Measurements from ENCODE around the gene SLC39A9. TPM values are rescaled to one million over a fixed set of nuclear protein-coding genes. Genes with fewer than 3 reads are reported as not detected.
"Not testable (repeated sequence)": the region's sequence is repeated elsewhere in the genome, so short reads cannot be mapped to it uniquely, and the experiment has no call there.

Gene SLC39A9
- total and polyA plus RNA-seq, 2 donors = 21.8 to 45.0 TPM

DNA sequence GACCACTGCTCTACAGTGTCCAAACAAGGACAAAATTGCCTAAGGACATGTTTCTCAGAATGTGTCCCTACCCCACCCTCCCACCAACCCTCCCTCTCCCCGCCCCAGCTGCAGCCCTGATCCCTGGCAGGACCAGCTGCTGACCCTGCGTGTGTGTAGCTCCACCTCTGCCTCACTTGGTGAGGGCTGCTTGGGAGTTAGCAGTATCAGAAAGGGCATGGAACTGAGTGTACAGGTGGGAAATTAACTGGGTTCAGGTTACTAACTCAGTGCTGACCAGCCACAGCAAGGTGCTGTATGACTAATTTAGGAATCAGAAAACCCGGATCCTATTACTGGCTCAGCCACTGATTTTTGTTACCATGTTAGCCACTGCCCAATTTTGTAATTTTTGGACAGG is 74.8 kb downstream of the SLC39A9 start:
- no peaks in the 10 kb centered on the region for H3K9me3 ChIP-seq (ENCODE audit: control insufficient read depth in 2 of 2, insufficient read depth in 1 of 2, low read length in 1 of 2)
- DNase-seq (ENCODE audit: low read depth in 6 of 9, low spot score in 9 of 9) = no peak
- no peaks in the 10 kb centered on the region for H3K36me3 ChIP-seq (ENCODE audit: control insufficient read depth in 2 of 2, insufficient read depth in 2 of 2, low read length in 1 of 2)
- no peak overlapping the region for H3K4me3 ChIP-seq (ENCODE audit: low read length in 2 of 2)
- 83% methylated on average over 3 of the region's 3 CpGs for WGBS
- H3K27me3 ChIP-seq (ENCODE audit: control insufficient read depth in 2 of 2, insufficient read depth in 1 of 2, low read length in 1 of 2) = no peaks in the 10 kb centered on the region
- H3K4me1 ChIP-seq (ENCODE audit: control insufficient read depth in 2 of 2, insufficient read depth in 2 of 2, low read length in 2 of 2) = no peaks in the 10 kb centered on the region
- no peak overlapping the region for H3K27ac ChIP-seq (ENCODE audit: low read depth in 1 of 2, low read length in 1 of 2)

DNA sequence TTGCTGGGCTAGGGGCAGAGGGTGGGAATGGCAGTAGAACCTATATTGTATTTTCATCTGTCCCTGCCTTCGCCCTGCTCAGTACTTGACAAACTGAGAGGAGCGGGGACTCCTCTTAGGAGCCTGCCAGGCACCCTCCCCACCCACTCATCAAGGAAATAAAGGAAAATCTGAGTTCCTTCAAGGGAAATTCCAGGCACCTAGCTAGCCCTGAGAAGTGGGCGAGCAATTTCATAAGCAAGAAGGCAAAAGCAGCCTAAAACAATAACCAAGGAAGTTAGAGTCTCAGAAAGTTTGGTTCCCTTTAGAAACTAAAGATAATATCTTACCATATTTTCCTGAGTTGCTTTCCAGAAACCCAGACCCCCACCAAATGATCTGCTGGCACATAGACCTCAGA is 75.5 kb downstream of the SLC39A9 start:
- over 99% methylated on average over 3 of the region's 3 CpGs for WGBS
- Histone ChIP-seq H3K9me3 (ENCODE audit: control insufficient read depth in 2 of 2, insufficient read depth in 1 of 2, low read length in 1 of 2) (no peaks in the 10 kb centered on the region), H3K4me3 (ENCODE audit: low read length in 2 of 2) (no peak overlapping the region), H3K36me3 (ENCODE audit: control insufficient read depth in 2 of 2, insufficient read depth in 2 of 2, low read length in 1 of 2) (no peaks in the 10 kb centered on the region), H3K27ac (ENCODE audit: low read depth in 1 of 2, low read length in 1 of 2) (no peak overlapping the region), H3K27me3 (ENCODE audit: control insufficient read depth in 2 of 2, insufficient read depth in 1 of 2, low read length in 1 of 2) (no peaks in the 10 kb centered on the region), H3K4me1 (ENCODE audit: control insufficient read depth in 2 of 2, insufficient read depth in 2 of 2, low read length in 2 of 2) (no peaks in the 10 kb centered on the region)
- no peak for DNase-seq (ENCODE audit: low read depth in 6 of 9, low spot score in 9 of 9)

- Histone ChIP-seq H3K9me3 (ENCODE audit: control insufficient read depth in 2 of 2, insufficient read depth in 1 of 2, low read length in 1 of 2) (no peaks in the 10 kb centered on the region), H3K36me3 (ENCODE audit: control insufficient read depth in 2 of 2, insufficient read depth in 2 of 2, low read length in 1 of 2) (no peaks in the 10 kb centered on the region), H3K4me1 (ENCODE audit: control insufficient read depth in 2 of 2, insufficient read depth in 2 of 2, low read length in 2 of 2) (no peaks in the 10 kb centered on the region), H3K27ac (ENCODE audit: low read depth in 1 of 2, low read length in 1 of 2) (no peak overlapping the region), H3K27me3 (ENCODE audit: control insufficient read depth in 2 of 2, insufficient read depth in 1 of 2, low read length in 1 of 2) (peaks cover 0 to 5% of the 10 kb centered on the region in 2 donors), H3K4me3 (ENCODE audit: low read length in 2 of 2) (no peak overlapping the region)
- 66% methylated on average over 8 of the region's 8 CpGs for WGBS
- peak in 2 of 9 donors; percentile 4 to 13 for DNase-seq (ENCODE audit: low read depth in 6 of 9, low spot score in 9 of 9)
These were observed 76.8 kb downstream of the SLC39A9 start for GRCh38 chr14:69475194-69475818.

- DNase-seq (ENCODE audit: low read depth in 6 of 9, low spot score in 9 of 9); H3K27ac ChIP-seq (ENCODE audit: low read depth in 1 of 2, low read length in 1 of 2); H3K4me1 ChIP-seq (ENCODE audit: control insufficient read depth in 2 of 2, insufficient read depth in 2 of 2, low read length in 2 of 2); H3K9me3 ChIP-seq (ENCODE audit: control insufficient read depth in 2 of 2, insufficient read depth in 1 of 2, low read length in 1 of 2); H3K4me3 ChIP-seq (ENCODE audit: low read length in 2 of 2); H3K36me3 ChIP-seq (ENCODE audit: control insufficient read depth in 2 of 2, insufficient read depth in 2 of 2, low read length in 1 of 2): not testable (repeated sequence)
- 96% methylated on average over 5 of the region's 5 CpGs for WGBS
- H3K27me3 ChIP-seq (ENCODE audit: control insufficient read depth in 2 of 2, insufficient read depth in 1 of 2, low read length in 1 of 2) = peaks cover 3 to 12% of the 10 kb centered on the region in 2 donors
These were observed 78.4 kb downstream of the SLC39A9 start for GRCh38 chr14:69476824-69477450.

DNA sequence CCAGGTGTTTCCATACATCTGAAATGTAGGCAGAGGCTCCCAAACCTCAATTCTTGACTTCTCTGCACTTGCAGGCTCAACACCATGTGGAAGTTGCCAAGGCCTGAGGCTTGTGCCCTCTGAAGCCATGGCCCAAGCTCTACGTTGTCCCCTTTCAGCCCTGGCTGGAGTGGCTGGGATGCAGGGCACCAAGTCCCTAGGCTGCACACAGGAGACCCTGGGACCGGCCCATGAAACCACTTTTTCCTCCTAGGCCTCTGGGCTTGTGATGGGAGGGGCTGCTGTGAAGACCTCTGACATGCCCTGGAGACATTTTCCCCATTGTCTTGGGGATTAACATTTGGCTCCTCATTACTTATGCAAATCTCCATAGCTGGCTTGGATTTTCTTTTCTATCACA is 79.6 kb downstream of the SLC39A9 start:
- 95% methylated on average over 2 of the region's 2 CpGs for WGBS
- H3K4me1 ChIP-seq (ENCODE audit: control insufficient read depth in 2 of 2, insufficient read depth in 2 of 2, low read length in 2 of 2); H3K4me3 ChIP-seq (ENCODE audit: low read length in 2 of 2); H3K9me3 ChIP-seq (ENCODE audit: control insufficient read depth in 2 of 2, insufficient read depth in 1 of 2, low read length in 1 of 2); H3K27ac ChIP-seq (ENCODE audit: low read depth in 1 of 2, low read length in 1 of 2); H3K36me3 ChIP-seq (ENCODE audit: control insufficient read depth in 2 of 2, insufficient read depth in 2 of 2, low read length in 1 of 2); DNase-seq (ENCODE audit: low read depth in 6 of 9, low spot score in 9 of 9): not testable (repeated sequence)
- H3K27me3 ChIP-seq (ENCODE audit: control insufficient read depth in 2 of 2, insufficient read depth in 1 of 2, low read length in 1 of 2) = peaks cover 10 to 23% of the 10 kb centered on the region in 2 donors

- Histone ChIP-seq H3K9me3 (ENCODE audit: control insufficient read depth in 2 of 2, insufficient read depth in 1 of 2, low read length in 1 of 2) (no peaks in the 10 kb centered on the region), H3K4me1 (ENCODE audit: control insufficient read depth in 2 of 2, insufficient read depth in 2 of 2, low read length in 2 of 2) (no peaks in the 10 kb centered on the region), H3K4me3 (ENCODE audit: low read length in 2 of 2) (no peak overlapping the region), H3K27ac (ENCODE audit: low read depth in 1 of 2, low read length in 1 of 2) (no peak overlapping the region), H3K36me3 (ENCODE audit: control insufficient read depth in 2 of 2, insufficient read depth in 2 of 2, low read length in 1 of 2) (no peaks in the 10 kb centered on the region), H3K27me3 (ENCODE audit: control insufficient read depth in 2 of 2, insufficient read depth in 1 of 2, low read length in 1 of 2) (peaks cover 27 to 39% of the 10 kb centered on the region in 2 donors)
- 95% methylated on average over 5 of the region's 5 CpGs for WGBS
- DNase-seq (ENCODE audit: low read depth in 6 of 9, low spot score in 9 of 9) = no peak
These were observed 81.2 kb downstream of the SLC39A9 start for GRCh38 chr14:69479696-69480095.

DNA sequence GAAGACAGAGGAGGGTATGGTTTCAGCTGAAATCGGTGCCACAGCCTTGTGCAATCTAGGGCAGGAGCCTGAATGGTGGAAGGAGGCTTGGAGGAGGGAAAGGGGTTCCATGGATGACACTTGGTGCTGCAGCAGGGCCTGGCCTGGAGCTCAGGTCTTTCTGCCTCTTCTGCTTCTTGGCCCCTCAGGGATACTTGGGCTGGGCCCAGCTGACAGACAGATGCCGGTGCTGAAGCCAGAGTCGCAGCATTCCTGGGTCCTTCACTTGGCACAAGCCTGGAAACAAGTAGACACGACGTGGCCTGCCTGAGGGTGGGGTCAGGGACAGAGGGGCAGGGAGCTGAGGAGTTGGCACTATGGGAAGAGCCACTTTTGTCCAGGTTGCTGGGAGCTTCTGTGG is 81.6 kb downstream of the SLC39A9 start:
- H3K9me3 ChIP-seq (ENCODE audit: control insufficient read depth in 2 of 2, insufficient read depth in 1 of 2, low read length in 1 of 2) = no peaks in the 10 kb centered on the region
- H3K4me1 ChIP-seq (ENCODE audit: control insufficient read depth in 2 of 2, insufficient read depth in 2 of 2, low read length in 2 of 2) = no peaks in the 10 kb centered on the region
- no peak overlapping the region for H3K27ac ChIP-seq (ENCODE audit: low read depth in 1 of 2, low read length in 1 of 2)
- H3K27me3 ChIP-seq (ENCODE audit: control insufficient read depth in 2 of 2, insufficient read depth in 1 of 2, low read length in 1 of 2) = peaks cover 31 to 44% of the 10 kb centered on the region in 2 donors
- H3K36me3 ChIP-seq (ENCODE audit: control insufficient read depth in 2 of 2, insufficient read depth in 2 of 2, low read length in 1 of 2) = no peaks in the 10 kb centered on the region
- DNase-seq (ENCODE audit: low read depth in 6 of 9, low spot score in 9 of 9) = no peak
- WGBS = 71% methylated on average over 5 of the region's 5 CpGs
- H3K4me3 ChIP-seq (ENCODE audit: low read length in 2 of 2) = no peak overlapping the region

DNA sequence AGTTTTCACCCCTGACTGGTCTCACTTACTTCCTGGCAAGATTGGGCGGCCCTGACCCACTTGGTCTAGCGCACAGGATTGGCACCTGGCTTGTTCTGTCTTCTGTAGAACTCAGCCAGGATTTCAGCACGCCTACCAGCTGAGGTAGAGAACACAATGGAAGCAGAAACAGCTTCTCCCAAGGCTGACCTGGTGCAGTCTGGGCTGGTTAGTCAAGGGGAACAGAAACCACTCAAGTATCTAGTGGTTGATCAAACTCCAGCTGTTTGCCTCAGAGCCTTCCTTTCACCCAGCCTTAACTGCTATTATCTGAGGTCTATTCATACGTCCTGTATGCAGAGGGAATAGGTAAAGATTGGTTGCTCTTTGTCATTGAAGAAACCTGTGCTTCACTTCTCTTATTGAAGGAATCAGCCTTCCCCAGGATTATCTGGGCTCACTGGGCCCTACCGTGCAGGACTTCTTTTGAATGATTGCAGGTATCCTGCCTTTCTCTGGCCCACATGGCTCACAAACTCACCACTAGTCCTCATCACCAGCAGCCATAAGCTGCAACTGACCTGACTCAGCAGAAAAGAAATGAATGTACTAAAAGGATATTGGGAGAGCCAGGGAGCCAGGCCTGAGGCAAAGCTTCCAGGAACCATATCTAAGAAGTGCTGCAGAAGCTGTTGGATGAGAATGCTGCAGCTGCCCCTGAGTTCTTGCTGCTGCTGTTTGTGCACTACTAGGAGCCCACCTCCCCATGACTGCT is 83.5 kb downstream of the SLC39A9 start:
- H3K27ac ChIP-seq (ENCODE audit: low read depth in 1 of 2, low read length in 1 of 2) = no peak overlapping the region
- peaks cover 44 to 62% of the 10 kb centered on the region in 2 donors for H3K27me3 ChIP-seq (ENCODE audit: control insufficient read depth in 2 of 2, insufficient read depth in 1 of 2, low read length in 1 of 2)
- H3K4me3 ChIP-seq (ENCODE audit: low read length in 2 of 2) = no peak overlapping the region
- no peaks in the 10 kb centered on the region for H3K9me3 ChIP-seq (ENCODE audit: control insufficient read depth in 2 of 2, insufficient read depth in 1 of 2, low read length in 1 of 2)
- no peaks in the 10 kb centered on the region for H3K36me3 ChIP-seq (ENCODE audit: control insufficient read depth in 2 of 2, insufficient read depth in 2 of 2, low read length in 1 of 2)
- no peaks in the 10 kb centered on the region for H3K4me1 ChIP-seq (ENCODE audit: control insufficient read depth in 2 of 2, insufficient read depth in 2 of 2, low read length in 2 of 2)
- 76% methylated on average over 5 of the region's 5 CpGs for WGBS
- no peak for DNase-seq (ENCODE audit: low read depth in 6 of 9, low spot score in 9 of 9)

DNA sequence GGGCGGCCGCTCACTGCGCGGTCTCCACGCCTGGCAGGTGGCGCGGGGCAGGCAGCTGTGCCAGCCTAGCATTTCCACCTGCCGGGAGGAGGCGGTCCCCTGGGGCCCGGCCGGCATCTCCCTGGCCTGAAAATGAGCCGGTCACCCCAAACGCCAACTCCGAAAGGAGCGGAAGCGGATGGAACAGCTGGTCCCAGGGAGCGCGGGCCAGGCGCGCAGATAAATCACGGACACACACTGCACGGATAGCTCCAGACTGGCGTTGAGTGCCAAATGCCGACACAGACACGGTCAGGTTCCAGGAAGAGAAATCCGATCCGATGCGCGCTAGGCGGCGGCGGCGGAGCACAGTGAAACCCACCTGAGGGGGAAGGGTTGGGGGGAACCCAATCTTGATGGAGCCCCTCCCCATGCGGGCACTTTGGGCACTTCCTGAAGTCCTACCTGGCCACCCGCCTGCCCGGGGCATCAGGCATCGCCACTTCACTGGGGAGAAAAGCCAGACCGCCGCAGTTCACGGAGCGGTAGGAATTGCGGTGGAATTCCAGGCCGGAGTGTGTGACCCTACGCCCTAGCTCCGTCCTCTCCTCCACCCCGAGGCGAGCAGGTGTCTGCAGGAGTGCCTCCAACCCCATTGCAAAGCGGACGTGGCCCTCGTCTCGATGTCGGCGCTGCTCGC is 85.4 kb downstream of the SLC39A9 start:
- H3K9me3 ChIP-seq (ENCODE audit: control insufficient read depth in 2 of 2, insufficient read depth in 1 of 2, low read length in 1 of 2) = no peaks in the 10 kb centered on the region
- peaks cover 44 to 77% of the 10 kb centered on the region in 2 donors for H3K27me3 ChIP-seq (ENCODE audit: control insufficient read depth in 2 of 2, insufficient read depth in 1 of 2, low read length in 1 of 2)
- H3K4me3 ChIP-seq (ENCODE audit: low read length in 2 of 2) = peak overlapping the region in 1 of 2 donors; percentile 5
- no peaks in the 10 kb centered on the region for H3K36me3 ChIP-seq (ENCODE audit: control insufficient read depth in 2 of 2, insufficient read depth in 2 of 2, low read length in 1 of 2)
- no peak overlapping the region for H3K27ac ChIP-seq (ENCODE audit: low read depth in 1 of 2, low read length in 1 of 2)
- 10% methylated on average over 54 of the region's 54 CpGs for WGBS
- no peak for DNase-seq (ENCODE audit: low read depth in 6 of 9, low spot score in 9 of 9)
- H3K4me1 ChIP-seq (ENCODE audit: control insufficient read depth in 2 of 2, insufficient read depth in 2 of 2, low read length in 2 of 2) = no peaks in the 10 kb centered on the region
